Mucosa of stomach (tissue), 1 donor: ENCODE results near the gene BUB1B.
"Not testable (repeated sequence)": the region's sequence is repeated elsewhere in the genome, so short reads cannot be mapped to it uniquely, and the experiment has no call there.

ENCODE experiments used
- H3K27me3 ChIP-seq: one replicate; pipeline ENCODE4 v1.7.0; 2013; ENCODE audit warnings: mild to moderate bottlenecking, low read length; ENCODE audit not compliant: control insufficient read depth, insufficient read depth
- H3K36me3 ChIP-seq: one replicate; pipeline ENCODE4 v1.7.0; 2013; ENCODE audit warnings: low read length; ENCODE audit not compliant: control insufficient read depth, insufficient read depth
- H3K4me1 ChIP-seq: one replicate; pipeline ENCODE4 v1.7.0; 2013; ENCODE audit warnings: mild to moderate bottlenecking, low read length; ENCODE audit not compliant: control insufficient read depth, insufficient read depth
- H3K4me3 ChIP-seq: one replicate; pipeline ENCODE4 v1.7.0; 2013; ENCODE audit warnings: low read length
- H3K9ac ChIP-seq: one replicate; pipeline ENCODE4 v1.7.0; 2013; ENCODE audit warnings: mild to moderate bottlenecking, low read length, moderate library complexity
- H3K9me3 ChIP-seq: one replicate; pipeline ENCODE4 v1.7.0; 2013; ENCODE audit warnings: mild to moderate bottlenecking, low read length, moderate library complexity; ENCODE audit not compliant: control insufficient read depth
- donor health status: Pancreatic carcinoma.

Gene BUB1B

GRCh38 chr15:40146037-40146436 lies 14.8 kb upstream of the BUB1B start:
- no peaks in the 10 kb centered on the region for H3K27me3 ChIP-seq
- H3K4me3 ChIP-seq = no peak overlapping the region
- no peak overlapping the region for H3K9ac ChIP-seq
- H3K4me1 ChIP-seq = peaks cover 9% of the 10 kb centered on the region
- no peaks in the 10 kb centered on the region for H3K36me3 ChIP-seq
- no peaks in the 10 kb centered on the region for H3K9me3 ChIP-seq

GRCh38 chr15:40149339-40149738 lies 11.5 kb upstream of the BUB1B start:
- H3K4me1 ChIP-seq = peaks cover 9% of the 10 kb centered on the region
- no peak overlapping the region for H3K9ac ChIP-seq
- no peaks in the 10 kb centered on the region for H3K27me3 ChIP-seq
- H3K4me3 ChIP-seq = no peak overlapping the region
- H3K36me3 ChIP-seq = no peaks in the 10 kb centered on the region
- no peaks in the 10 kb centered on the region for H3K9me3 ChIP-seq

GRCh38 chr15:40150163-40150925 lies 10.5 kb upstream of the BUB1B start:
- Histone ChIP-seq H3K4me3 (no peak overlapping the region), H3K4me1 (peaks cover 11% of the 10 kb centered on the region), H3K9ac (peak overlapping the region; percentile 4), H3K27me3 (no peaks in the 10 kb centered on the region), H3K36me3 (no peaks in the 10 kb centered on the region), H3K9me3 (no peaks in the 10 kb centered on the region)

- no peaks in the 10 kb centered on the region for H3K27me3 ChIP-seq
- H3K4me1 ChIP-seq = peaks cover 22% of the 10 kb centered on the region
- no peak overlapping the region for H3K4me3 ChIP-seq
- no peaks in the 10 kb centered on the region for H3K9me3 ChIP-seq
- H3K36me3 ChIP-seq = no peaks in the 10 kb centered on the region
- no peak overlapping the region for H3K9ac ChIP-seq
Observed at GRCh38 chr15:40151499-40151898, 9.4 kb upstream of the BUB1B start.

- peaks cover 22% of the 10 kb centered on the region for H3K4me1 ChIP-seq
- no peaks in the 10 kb centered on the region for H3K36me3 ChIP-seq
- H3K4me3 ChIP-seq = no peak overlapping the region
- H3K9me3 ChIP-seq = no peaks in the 10 kb centered on the region
- H3K9ac ChIP-seq = no peak overlapping the region
- H3K27me3 ChIP-seq = no peaks in the 10 kb centered on the region
Observed at GRCh38 chr15:40151991-40152390, 8.9 kb upstream of the BUB1B start.

- H3K4me3 ChIP-seq, H3K9ac ChIP-seq, H3K27me3 ChIP-seq, H3K9me3 ChIP-seq, H3K36me3 ChIP-seq: not testable (repeated sequence)
- H3K4me1 ChIP-seq = peaks cover 22% of the 10 kb centered on the region
Observed at GRCh38 chr15:40154821-40155220, 6.0 kb upstream of the BUB1B start.

- Histone ChIP-seq H3K4me1 (peaks cover 16% of the 10 kb centered on the region), H3K27me3 (no peaks in the 10 kb centered on the region), H3K9me3 (no peaks in the 10 kb centered on the region), H3K9ac (no peak overlapping the region), H3K36me3 (no peaks in the 10 kb centered on the region), H3K4me3 (no peak overlapping the region)
Observed at GRCh38 chr15:40155270-40155910, 5.5 kb upstream of the BUB1B start.

GRCh38 chr15:40157778-40158447 lies 3.0 kb upstream of the BUB1B start:
- Histone ChIP-seq H3K4me3 (no peak overlapping the region), H3K9ac (no peak overlapping the region), H3K27me3 (no peaks in the 10 kb centered on the region), H3K9me3 (no peaks in the 10 kb centered on the region), H3K36me3 (no peaks in the 10 kb centered on the region), H3K4me1 (peaks cover 22% of the 10 kb centered on the region)

GRCh38 chr15:40160021-40160420 lies 848 bp upstream of the BUB1B start:
- H3K4me3 ChIP-seq = no peak overlapping the region
- peaks cover 22% of the 10 kb centered on the region for H3K4me1 ChIP-seq
- H3K9me3 ChIP-seq = no peaks in the 10 kb centered on the region
- H3K36me3 ChIP-seq = no peaks in the 10 kb centered on the region
- H3K9ac ChIP-seq = no peak overlapping the region
- no peaks in the 10 kb centered on the region for H3K27me3 ChIP-seq

GRCh38 chr15:40161693-40162391 lies 973 bp downstream of the BUB1B start:
- peaks cover 8% of the 10 kb centered on the region for H3K4me1 ChIP-seq
- no peaks in the 10 kb centered on the region for H3K9me3 ChIP-seq
- H3K4me3 ChIP-seq = peak overlapping the region; percentile 60
- no peaks in the 10 kb centered on the region for H3K27me3 ChIP-seq
- H3K36me3 ChIP-seq = no peaks in the 10 kb centered on the region
- H3K9ac ChIP-seq = no peak overlapping the region

GRCh38 chr15:40162552-40162951 lies 1.7 kb downstream of the BUB1B start:
- no peaks in the 10 kb centered on the region for H3K36me3 ChIP-seq
- no peak overlapping the region for H3K4me3 ChIP-seq
- peaks cover 8% of the 10 kb centered on the region for H3K4me1 ChIP-seq
- H3K27me3 ChIP-seq = no peaks in the 10 kb centered on the region
- no peaks in the 10 kb centered on the region for H3K9me3 ChIP-seq
- no peak overlapping the region for H3K9ac ChIP-seq
